Measurements from ENCODE around the gene LRFN2. TPM values are rescaled to one million over a fixed set of nuclear protein-coding genes. Genes with fewer than 3 reads are reported as not detected.
A peak's percentile ranks its signal among the peaks of the same experiment; 100 is the strongest.

Gene LRFN2
- total and polyA plus RNA-seq, 2 of the 8 experiments (the other 6 are each of a cell fraction or from before 2014, with no cell fraction given): 2.3 TPM

DNA sequence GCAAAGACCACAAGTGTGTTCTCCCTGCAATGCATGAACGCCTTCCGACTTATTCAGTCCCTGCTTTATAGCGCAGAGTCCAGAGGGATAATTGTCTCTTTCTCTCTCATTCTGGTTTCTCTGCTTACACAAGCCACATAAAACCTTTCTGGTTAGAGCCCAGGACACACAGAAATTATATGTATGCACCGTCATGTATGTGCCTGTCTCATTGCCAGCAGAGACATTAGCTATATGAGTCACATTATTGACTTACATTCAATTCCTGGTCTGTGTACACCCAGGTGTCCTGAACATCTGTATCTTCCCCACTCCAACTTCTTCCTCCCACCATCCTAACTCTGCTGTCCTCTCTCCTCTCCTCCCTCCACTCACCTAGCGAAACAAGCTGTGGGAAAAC is 44.0 kb downstream of the LRFN2 start:
- Histone ChIP-seq H2BK20ac (ENCODE audit: low read length) (no peak overlapping the region), H3K27me3 (replicated peaks in 1 of 4; ENCODE audit: control insufficient read depth in 3 of 4, extremely low read depth in 1 of 4, insufficient read depth in 3 of 4, low read length in 3 of 4) (no peaks in the 10 kb centered on the region), H3K23me2 (ENCODE audit: low read depth, low read length) (no peaks in the 10 kb centered on the region), H3K14ac (ENCODE audit: insufficient read length) (no peak overlapping the region), H3K27ac (ENCODE audit: low read depth, low read length) (no peak overlapping the region), H3K79me1 (ENCODE audit: low read depth, low read length) (no peaks in the 10 kb centered on the region), H3K9me3 (ENCODE audit: insufficient read depth in 2 of 2, low read depth in 1 of 2, low read length in 1 of 2) (no peaks in the 10 kb centered on the region), H3K9ac (replicated peaks in 1 of 4; ENCODE audit: extremely low read depth in 1 of 4, low read depth in 3 of 4, low read length in 3 of 4) (no peak overlapping the region), H3K79me2 (ENCODE audit: control insufficient read depth in 1 of 2, insufficient read depth in 2 of 2, low read length in 2 of 2) (no peaks in the 10 kb centered on the region), H3K36me3 (ENCODE audit: control insufficient read depth in 2 of 4, insufficient read depth in 4 of 4, low read length in 3 of 4) (no peaks in the 10 kb centered on the region), H2AFZ (ENCODE audit: low read length) (no peak overlapping the region), H4K5ac (ENCODE audit: insufficient read length, low read depth, low read length) (no peak overlapping the region), H4K91ac (replicated peaks; ENCODE audit: insufficient read length, low read length) (no peak overlapping the region), H3K4me3 (ENCODE audit: extremely low read depth in 1 of 4, insufficient read depth in 2 of 4, low read depth in 3 of 4, low read length in 4 of 4) (no peak overlapping the region), H2AK5ac (ENCODE audit: low read depth, low read length) (no peak overlapping the region), H2BK12ac (ENCODE audit: low read depth, low read length) (0 out of 2 replicates have a peak overlapping the region, but pooled peaks have one; percentile 4), H3K23ac (ENCODE audit: insufficient read length) (no peak overlapping the region), H3K18ac (ENCODE audit: extremely low read depth, low read length) (no peak overlapping the region), H3K56ac (replicated peaks; ENCODE audit: insufficient read length, low read depth, low read length) (no peak overlapping the region), H3K4me2 (ENCODE audit: insufficient read depth in 1 of 2, low read depth in 2 of 2, low read length in 2 of 2) (no peak overlapping the region), H2BK15ac (ENCODE audit: low read length) (0 out of 2 replicates have a peak overlapping the region, but pooled peaks have one; percentile 3), H3K4me1 (replicated peaks in 1 of 4; ENCODE audit: control insufficient read depth in 3 of 4, insufficient read depth in 4 of 4, low read length in 3 of 4) (peaks cover 15 to 40% (median 24%) of the 10 kb centered on the region in 4 experiments), H4K20me1 (replicated peaks in 1 of 2; ENCODE audit: control insufficient read depth in 1 of 2, insufficient read depth in 2 of 2, low read length in 2 of 2) (no peaks in the 10 kb centered on the region), H2BK120ac (replicated peaks; ENCODE audit: low read depth, low read length) (no peak overlapping the region), H2BK5ac (ENCODE audit: low read depth, low read length) (peak overlapping the region; percentile 46; the same call in 1 of the 2 replicates), H4K8ac (ENCODE audit: extremely low read depth, insufficient read depth, low read length) (no peak overlapping the region), H3K4ac (replicated peaks; ENCODE audit: insufficient read length, low read depth, low read length) (peak overlapping the region; percentile 28)
- 93% methylated on average over 5 of the region's 5 CpGs; no CpG with 5 or more reads in 1 of the 2 experiments for WGBS, 2 experiments (ENCODE audit: extremely low coverage in 1 of 2, insufficient coverage in 1 of 2, insufficient read length in 1 of 2, insufficient replicate concordance in 2 of 2, low coverage in 1 of 2, low lambda C conversion rate in 2 of 2, missing lambda C conversion rate in 1 of 2)
- no peak for DNase-seq (ENCODE audit: low read depth in 1 of 2, low spot score in 2 of 2)
- FAIRE-seq: no peak
- ChIA-PET POLR2A (ENCODE audit: partially characterized antibody) (interaction anchor here (1.5 kb wide), 1 partner anchor 10 kb away, joined by 3 read pairs; no protein-coding TSS in a partner anchor), CTCF (ENCODE audit: partially characterized antibody) (interaction anchor here (0.7 to 4.7 kb wide), 14 partner anchors 8 to 562 kb away, joined by 3 to 25 read pairs (median 3); no protein-coding TSS in a partner anchor)
- TF ChIP-seq EZH2 (IDR thresholded peaks at IDR 0.05; ENCODE audit: low read depth, low read length, severe bottlenecking) (no peak), YY1 (IDR thresholded peaks at IDR 0.05; ENCODE audit: low read depth, low read length) (no peak), KDM4A (IDR thresholded peaks at IDR 0.05; ENCODE audit: low read depth, low read length, severe bottlenecking) (no peak), EGR1 (IDR thresholded peaks at IDR 0.05; ENCODE audit: borderline replicate concordance, low read depth, low read length) (no peak), HDAC6 (IDR thresholded peaks at IDR 0.05; ENCODE audit: low read depth, low read length) (no peak), CHD1 (IDR thresholded peaks at IDR 0.05; ENCODE audit: low read depth, low read length) (no peak), ATF2 (IDR thresholded peaks at IDR 0.05; ENCODE audit: low read length) (no peak), CTBP2 (IDR thresholded peaks at IDR 0.05; ENCODE audit: borderline replicate concordance, insufficient read depth, insufficient read length, low read length) (no peak), NANOG (IDR thresholded peaks at IDR 0.05; ENCODE audit: insufficient read depth, low read depth, low read length, poor library complexity, severe bottlenecking) (no peak), SUZ12 (IDR thresholded peaks at IDR 0.05; ENCODE audit: low read length) (no peak)

Measured in H1 (cell line).